Lung (tissue), 12 donors: Measurements from ENCODE around the gene RGS9BP. TPM values are rescaled to one million over a fixed set of nuclear protein-coding genes. Genes with fewer than 3 reads are reported as not detected.
"Not testable (repeated sequence)": the region's sequence is repeated elsewhere in the genome, so short reads cannot be mapped to it uniquely, and the experiment has no call there.

Experiments used
- ATAC-seq: fragments of 200-7000 bp; cut with Tn5 transposase; one replicate; pipeline ENCODE4 v1.9.1; 2020; ENCODE audit warnings: moderate number of reproducible peaks; ENCODE audit not compliant: insufficient read depth, low FRiP score
- DNase-seq, 3 donors: peaks; one replicate each; pipeline ENCODE4 v3.0.0-alpha.2; 2013 to 2017
- H3K27ac ChIP-seq, 2 donors: one replicate each; pipeline ENCODE4 v1.5.1; 2013; ENCODE audit warnings: mild to moderate bottlenecking in 2 of 2, moderate library complexity in 2 of 2, control low read depth in 1 of 2, inconsistent platforms in 1 of 2, low read depth in 1 of 2, low read length in 1 of 2
- H3K27me3 ChIP-seq, 3 donors: one replicate each; pipeline ENCODE4 v1.5.1; 2013; ENCODE audit warnings: low read length in 2 of 3; ENCODE audit not compliant: control insufficient read depth in 3 of 3, insufficient read depth in 3 of 3
- H3K36me3 ChIP-seq, 4 donors: one replicate each; pipeline ENCODE4 v1.5.1; 2013; ENCODE audit warnings: low read length in 4 of 4, mild to moderate bottlenecking in 1 of 4, moderate library complexity in 1 of 4; ENCODE audit not compliant: control insufficient read depth in 4 of 4, insufficient read depth in 4 of 4
- H3K4me1 ChIP-seq, 5 donors: one replicate each; pipeline ENCODE4 v1.5.1; 2013; ENCODE audit warnings: low read length in 5 of 5, mild to moderate bottlenecking in 2 of 5, moderate library complexity in 1 of 5; ENCODE audit not compliant: control insufficient read depth in 5 of 5, insufficient read depth in 5 of 5
- H3K4me3 ChIP-seq: one replicate; pipeline ENCODE4 v1.5.1; 2013; ENCODE audit warnings: mild to moderate bottlenecking, control low read depth, moderate library complexity
- H3K9ac ChIP-seq, 2 donors: one replicate each; pipeline ENCODE4 v1.5.1; 2013; ENCODE audit warnings: low read length in 2 of 2, control low read depth in 1 of 2; ENCODE audit not compliant: insufficient read depth in 1 of 2
- H3K9me3 ChIP-seq, 4 donors: one replicate each; pipeline ENCODE4 v1.5.1; 2013; ENCODE audit warnings: low read length in 3 of 4, mild to moderate bottlenecking in 1 of 4, moderate library complexity in 1 of 4; ENCODE audit not compliant: control insufficient read depth in 4 of 4, insufficient read depth in 3 of 4
- CTCF ChIP-seq: IDR thresholded peaks from 2 replicates; pipeline ENCODE4 v1.5.1; 2012; ENCODE audit warnings: mild to moderate bottlenecking; ENCODE audit errors: control extremely low read depth, extremely low read depth
- WGBS, 2 donors: extraction: QIAGEN DNeasy Blood & Tissue Kit; methylation state at CpG; one replicate each; pipeline ENCODE4 v1.1.7; 2013; 5-methylcytosine and 5-hydroxymethylcytosine counted together
- polyA plus RNA-seq, 2 donors: library from polyadenylated mRNA; stranded (reverse); fragments of 200-250 nt; gene quantifications; one replicate each; pipeline ENCODE4 v1.2.1, GENCODE V29; 2013
- total RNA-seq, 2 donors: library from RNA; depleted of rRNA in 1 of 2; stranded (reverse); fragments of >200 nt in 1 of 2; gene quantifications; one replicate each; pipeline ENCODE4 v1.2.1, GENCODE V29; 2014 to 2021
- donor health status: control.
- donor health status: control.
- donor health status: Bipolar disorder and iron deficiency.
- donor health status: healthy.
- donor health status: DM: yes; HTN: yes; CAD: no.

RGS9BP gene
- total and polyA plus RNA-seq, 4 donors = 0.14 to 1.6 (median 0.74) TPM

DNA sequence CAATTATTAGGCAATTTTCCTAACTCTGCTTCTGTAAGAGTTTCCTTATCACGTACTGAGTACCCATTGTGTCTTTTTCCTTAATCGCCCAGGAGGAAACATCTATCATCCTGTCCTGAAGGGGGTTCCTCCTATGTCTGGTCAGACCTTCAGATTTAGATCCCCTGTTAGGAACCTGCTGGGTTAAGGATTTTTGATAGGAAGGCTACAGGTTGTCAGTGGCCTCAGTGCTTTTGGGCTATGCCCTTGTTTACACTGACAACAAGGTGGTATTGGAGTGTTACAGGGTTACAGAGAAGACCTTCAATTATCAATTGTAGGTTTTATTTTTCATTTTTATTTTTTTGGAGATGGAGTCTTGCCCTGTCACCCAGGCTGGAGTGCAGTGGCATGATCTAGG is 19.2 kb downstream of the RGS9BP start:
- 16 to 25% methylated on average over 2 of the region's 2 CpGs for WGBS, 2 donors
- peaks cover 3 to 23% (median 18%) of the 10 kb centered on the region in 5 donors for H3K4me1 ChIP-seq
- not testable (repeated sequence) for H3K4me3 ChIP-seq, H3K9me3 ChIP-seq, H3K9ac ChIP-seq, H3K27me3 ChIP-seq, ATAC-seq, DNase-seq, H3K27ac ChIP-seq
- H3K36me3 ChIP-seq = peaks cover 0 to 18% (median 5%) of the 10 kb centered on the region in 4 donors

GRCh38 chr19:32695506-32695905 is 19.9 kb downstream of the RGS9BP start:
- DNase-seq, H3K27ac ChIP-seq, H3K9me3 ChIP-seq, ATAC-seq, H3K4me3 ChIP-seq, H3K9ac ChIP-seq, H3K27me3 ChIP-seq: not testable (repeated sequence)
- 28 to 39% methylated on average over 6 of the region's 6 CpGs for WGBS, 2 donors
- Histone ChIP-seq H3K36me3 (peaks cover 0 to 18% (median 6%) of the 10 kb centered on the region in 4 donors), H3K4me1 (peaks cover 3 to 23% (median 18%) of the 10 kb centered on the region in 5 donors)

- not testable (repeated sequence) for DNase-seq, H3K27me3 ChIP-seq, H3K27ac ChIP-seq, H3K9me3 ChIP-seq, ATAC-seq, H3K9ac ChIP-seq, H3K4me3 ChIP-seq
- Histone ChIP-seq H3K36me3 (peaks cover 0 to 18% (median 6%) of the 10 kb centered on the region in 4 donors), H3K4me1 (peaks cover 0 to 22% (median 13%) of the 10 kb centered on the region in 5 donors)
- WGBS, 2 donors = 43 to 60% methylated on average over 3 of the region's 3 CpGs
Observed at GRCh38 chr19:32696771-32697170, 21.1 kb downstream of the RGS9BP start.

GRCh38 chr19:32700129-32700528 is 24.5 kb downstream of the RGS9BP start:
- ATAC-seq, DNase-seq, H3K27ac ChIP-seq, H3K9me3 ChIP-seq, H3K27me3 ChIP-seq, H3K4me3 ChIP-seq, H3K9ac ChIP-seq: not testable (repeated sequence)
- peaks cover 0 to 11% (median 0%) of the 10 kb centered on the region in 5 donors for H3K4me1 ChIP-seq
- 94 to 98% methylated on average over 7 of the region's 7 CpGs for WGBS, 2 donors
- H3K36me3 ChIP-seq = peaks cover 4 to 27% (median 8%) of the 10 kb centered on the region in 4 donors

DNA sequence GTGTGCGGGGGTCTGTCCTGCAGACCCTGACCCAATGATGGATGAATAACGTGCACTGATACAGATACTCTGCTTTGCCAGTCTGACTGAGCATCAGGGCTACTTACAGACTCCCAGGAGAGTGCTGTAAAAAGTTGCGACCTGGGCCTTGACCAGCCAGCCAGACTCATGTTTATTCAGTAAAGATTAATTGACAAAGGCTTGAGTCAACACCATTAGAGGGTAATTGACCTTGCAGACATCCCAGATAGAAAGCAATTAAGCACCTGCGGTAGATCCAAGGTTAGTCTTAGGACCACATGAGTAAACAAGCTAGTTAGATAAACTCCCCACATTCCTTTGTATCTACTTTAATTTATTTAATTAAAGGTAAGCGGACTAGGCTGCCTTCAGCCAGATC is 26.4 kb downstream of the RGS9BP start:
- 57 to 83% methylated on average over 5 of the region's 5 CpGs for WGBS, 2 donors
- Histone ChIP-seq H3K4me1 (peaks cover 0 to 7% (median 0%) of the 10 kb centered on the region in 5 donors), H3K36me3 (peaks cover 4 to 19% (median 7%) of the 10 kb centered on the region in 4 donors), H3K9me3 (peaks cover 0 to 4% (median 1%) of the 10 kb centered on the region in 4 donors), H3K4me3 (no peak overlapping the region), H3K27ac (no peak overlapping the region), H3K27me3 (no peaks in the 10 kb centered on the region), H3K9ac (no peak overlapping the region)
- ATAC-seq (peak; percentile 34), DNase-seq (peak in 1 of 3 donors; percentile 14)
- no peak for TF ChIP-seq CTCF

DNA sequence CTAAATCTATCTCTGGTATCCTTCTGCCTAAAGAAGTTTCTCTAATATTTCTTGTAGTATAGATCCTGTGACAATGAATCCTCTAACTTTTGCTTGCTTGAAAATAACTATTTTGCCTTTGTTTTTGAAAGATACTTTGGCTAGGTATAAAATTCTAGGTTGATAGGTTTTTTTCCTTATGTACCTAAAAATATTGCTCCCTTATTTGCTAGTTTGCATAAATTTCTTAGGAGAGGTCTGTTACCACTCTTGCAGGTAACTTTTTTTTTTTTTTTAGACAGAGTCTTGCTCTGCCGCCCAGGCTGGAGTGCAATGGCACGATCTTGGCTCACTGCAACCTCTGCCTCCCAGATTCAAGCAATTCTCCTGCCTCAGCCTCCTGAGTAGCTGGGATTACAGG is 28.4 kb downstream of the RGS9BP start:
- 100% methylated on average over 2 of the region's 2 CpGs for WGBS, 2 donors
- DNase-seq, ATAC-seq, H3K27me3 ChIP-seq, H3K27ac ChIP-seq, H3K4me1 ChIP-seq, H3K9me3 ChIP-seq, H3K4me3 ChIP-seq, H3K9ac ChIP-seq: not testable (repeated sequence)
- H3K36me3 ChIP-seq = peaks cover 4 to 19% (median 6%) of the 10 kb centered on the region in 4 donors
